Tibial nerve (tissue), 3 donors: ENCODE measurements around the gene QKI.

ENCODE experiments used
- CTCF ChIP-seq, 5 experiments: fragments of 200-600 bp in 3 of 5; fragments of 450-650 bp in 2 of 5; sonication (generic) in 3 of 5; IDR thresholded peaks; one replicate each; pipeline ENCODE4 v1.5.1; 2016 to 2019; ENCODE audit warnings: antibody characterized with exemption in 5 of 5, mild to moderate bottlenecking in 3 of 5, moderate library complexity in 2 of 5
- POLR2A ChIP-seq, 2 donors: fragments of 450-650 bp; IDR thresholded peaks; one replicate each; pipeline ENCODE4 v1.6.1; 2017; ENCODE audit warnings: antibody characterized with exemption in 2 of 2, mild to moderate bottlenecking in 2 of 2, moderate library complexity in 2 of 2

GRCh38 chr6:163461696-163462095 lies 47.2 kb downstream of the QKI start:
- TF ChIP-seq CTCF (IDR thresholded peaks at IDR 0.05): no peak
- no peak for TF ChIP-seq POLR2A (IDR thresholded peaks at IDR 0.05)
